A673 (cell line): Measurements from ENCODE around the gene BST1.

Source experiments
- EZH2 ChIP-seq: fragments of 200-600 bp; sonication (generic); IDR thresholded peaks from 2 replicates; pipeline ENCODE4 v1.6.1; 2017; ENCODE audit warnings: borderline replicate concordance, low read depth, mild to moderate bottlenecking, mixed read lengths, antibody characterized with exemption, low read length; ENCODE audit not compliant: poor library complexity, severe bottlenecking
- TF ChIP-seq, protein P1 (sequence below): fragments of 300-800, 200-600 bp; sonication (generic); conservative IDR thresholded peaks from 2 replicates; pipeline ENCODE4 v1.5.1; 2017; ENCODE audit warnings: low read depth, mild to moderate bottlenecking, antibody characterized with exemption, low read length, moderate library complexity, mixed read lengths

DNA sequence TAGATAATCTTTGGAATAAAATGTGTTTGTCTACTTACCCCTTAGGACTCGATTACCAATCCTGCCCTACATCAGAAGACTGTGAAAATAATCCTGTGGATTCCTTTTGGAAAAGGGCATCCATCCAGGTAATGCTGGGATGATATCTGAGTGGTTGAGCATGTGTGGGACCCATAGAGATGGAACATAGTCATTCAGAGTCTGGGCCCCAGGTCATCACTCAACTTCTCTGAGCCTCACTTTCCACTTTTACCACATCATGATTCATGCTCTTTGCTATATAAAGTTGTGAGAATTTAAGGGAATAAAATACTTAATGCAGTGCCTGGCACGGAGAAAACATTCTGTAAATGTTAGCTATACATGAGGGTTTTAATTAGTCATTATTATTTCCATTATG, 8.9 kb downstream of the BST1 start:
- TF ChIP-seq, protein P1, sequence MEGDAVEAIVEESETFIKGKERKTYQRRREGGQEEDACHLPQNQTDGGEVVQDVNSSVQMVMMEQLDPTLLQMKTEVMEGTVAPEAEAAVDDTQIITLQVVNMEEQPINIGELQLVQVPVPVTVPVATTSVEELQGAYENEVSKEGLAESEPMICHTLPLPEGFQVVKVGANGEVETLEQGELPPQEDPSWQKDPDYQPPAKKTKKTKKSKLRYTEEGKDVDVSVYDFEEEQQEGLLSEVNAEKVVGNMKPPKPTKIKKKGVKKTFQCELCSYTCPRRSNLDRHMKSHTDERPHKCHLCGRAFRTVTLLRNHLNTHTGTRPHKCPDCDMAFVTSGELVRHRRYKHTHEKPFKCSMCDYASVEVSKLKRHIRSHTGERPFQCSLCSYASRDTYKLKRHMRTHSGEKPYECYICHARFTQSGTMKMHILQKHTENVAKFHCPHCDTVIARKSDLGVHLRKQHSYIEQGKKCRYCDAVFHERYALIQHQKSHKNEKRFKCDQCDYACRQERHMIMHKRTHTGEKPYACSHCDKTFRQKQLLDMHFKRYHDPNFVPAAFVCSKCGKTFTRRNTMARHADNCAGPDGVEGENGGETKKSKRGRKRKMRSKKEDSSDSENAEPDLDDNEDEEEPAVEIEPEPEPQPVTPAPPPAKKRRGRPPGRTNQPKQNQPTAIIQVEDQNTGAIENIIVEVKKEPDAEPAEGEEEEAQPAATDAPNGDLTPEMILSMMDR, result no peak
- no peak for TF ChIP-seq EZH2
